ENCODE measurements around the gene TMEM212.

Gene TMEM212

GRCh38 chr3:171862392-171862791 lies 19.2 kb downstream of the TMEM212 start:
- no peak for DNase-seq

GRCh38 chr3:171862993-171863521 lies 19.9 kb downstream of the TMEM212 start:
- no peak for DNase-seq

GRCh38 chr3:171863920-171864319 lies 20.8 kb downstream of the TMEM212 start:
- DNase-seq = no peak

GRCh38 chr3:171865191-171865865 lies 22.2 kb downstream of the TMEM212 start:
- no peak for DNase-seq

GRCh38 chr3:171867981-171868380 lies 24.8 kb downstream of the TMEM212 start:
- DNase-seq = no peak

GRCh38 chr3:171871392-171872274 lies 28.5 kb downstream of the TMEM212 start:
- DNase-seq = no peak

- no peak for DNase-seq
Measured at GRCh38 chr3:171873580-171873979, 30.4 kb downstream of the TMEM212 start.

- DNase-seq = no peak
Measured at GRCh38 chr3:171874251-171874681, 31.1 kb downstream of the TMEM212 start.

GRCh38 chr3:171874879-171875278 lies 31.7 kb downstream of the TMEM212 start:
- no peak for DNase-seq

GRCh38 chr3:171875923-171876412 lies 32.8 kb downstream of the TMEM212 start:
- DNase-seq = no peak

- DNase-seq = no peak
Measured at GRCh38 chr3:171876680-171877147, 33.6 kb downstream of the TMEM212 start.

GRCh38 chr3:171878461-171879225 lies 35.5 kb downstream of the TMEM212 start:
- DNase-seq = no peak

GRCh38 chr3:171879472-171879871 lies 36.3 kb downstream of the TMEM212 start:
- no peak for DNase-seq

GRCh38 chr3:171880101-171880870 lies 37.1 kb downstream of the TMEM212 start:
- DNase-seq = no peak

GRCh38 chr3:171881251-171881650 lies 38.1 kb downstream of the TMEM212 start:
- DNase-seq = no peak

GRCh38 chr3:171883257-171883892 lies 40.2 kb downstream of the TMEM212 start:
- DNase-seq = no peak

GRCh38 chr3:171883893-171884279 lies 40.7 kb downstream of the TMEM212 start:
- no peak for DNase-seq

GRCh38 chr3:171888466-171888865 lies 45.3 kb downstream of the TMEM212 start:
- no peak for DNase-seq

- DNase-seq = no peak
Measured at GRCh38 chr3:171890398-171890797, 47.2 kb downstream of the TMEM212 start.

- DNase-seq = no peak
Measured at GRCh38 chr3:171892457-171892856, 49.3 kb downstream of the TMEM212 start.

- DNase-seq = no peak
Measured at GRCh38 chr3:171895291-171895690, 52.1 kb downstream of the TMEM212 start.

Measured in stimulated activated CD4-positive, alpha-beta T cell treated with anti-CD3 and anti-CD28 coated beads, Interleukin-2, amount 100 ng/mL, for 24 hours (primary cell).